ENCODE measurements around the gene FAM151B.

FAM151B gene

GRCh38 chr5:80591352-80591751, 103.5 kb downstream of the FAM151B start:
- Histone ChIP-seq H3K36me3 (ENCODE audit: control insufficient read depth, insufficient read depth, low read length, severe bottlenecking) (no peaks in the 10 kb centered on the region), H3K27me3 (replicated peaks; ENCODE audit: control insufficient read depth, insufficient read depth, low read length) (no peaks in the 10 kb centered on the region), H3K9ac (ENCODE audit: low read length) (no peak overlapping the region), H3K4me1 (ENCODE audit: control insufficient read depth, insufficient read depth, low read length) (peaks cover 7% of the 10 kb centered on the region), H3K9me3 (ENCODE audit: control insufficient read depth, low read length) (no peaks in the 10 kb centered on the region), H3K4me3 (ENCODE audit: low read length) (no peak overlapping the region)
- DNase-seq (ENCODE audit: low read depth), result no peak

- Histone ChIP-seq H3K27me3 (replicated peaks; ENCODE audit: control insufficient read depth, insufficient read depth, low read length) (no peaks in the 10 kb centered on the region), H3K36me3 (ENCODE audit: control insufficient read depth, insufficient read depth, low read length, severe bottlenecking) (no peaks in the 10 kb centered on the region), H3K9me3 (ENCODE audit: control insufficient read depth, low read length) (no peaks in the 10 kb centered on the region), H3K4me1 (ENCODE audit: control insufficient read depth, insufficient read depth, low read length) (peaks cover 7% of the 10 kb centered on the region), H3K9ac (ENCODE audit: low read length) (no peak overlapping the region), H3K4me3 (ENCODE audit: low read length) (no peak overlapping the region)
- no peak for DNase-seq (ENCODE audit: low read depth)
Observed at GRCh38 chr5:80592105-80592504, 104.2 kb downstream of the FAM151B start.
